HFF-Myc (cell line): Measurements from ENCODE around the gene TOPBP1.

Experiments
- DNase-seq: peaks from one replicate; pipeline ENCODE4 v3.0.0-alpha.2; 2011; ENCODE audit warnings: low read depth; ENCODE audit errors: extremely low read depth
- H3K4me3 ChIP-seq: replicated peaks from 2 replicates; pipeline ENCODE4 v1.5.1; 2011; ENCODE audit warnings: low read depth, mild to moderate bottlenecking, control low read depth, low read length
- CTCF ChIP-seq: IDR thresholded peaks from 2 replicates; pipeline ENCODE4 v1.5.1; 2012; ENCODE audit warnings: mild to moderate bottlenecking, low read depth, low read length, control low read depth; ENCODE audit errors: missing control alignments

Gene TOPBP1

GRCh38 chr3:133588035-133588434 lies 73.7 kb downstream of the TOPBP1 start:
- TF ChIP-seq CTCF, result no peak
- no peak for DNase-seq
- no peak overlapping the region for H3K4me3 ChIP-seq

- no peak overlapping the region for H3K4me3 ChIP-seq
- TF ChIP-seq CTCF, result no peak
Observed at GRCh38 chr3:133583396-133583795, 78.3 kb downstream of the TOPBP1 start.

GRCh38 chr3:133578548-133579191 lies 83.1 kb downstream of the TOPBP1 start:
- no peak for DNase-seq
- peak; percentile 64 for TF ChIP-seq CTCF
- H3K4me3 ChIP-seq, result peak overlapping the region; percentile 4

More at GRCh38 chr3:133583396-133583795, 78.3 kb downstream of the TOPBP1 start:
- no peak for DNase-seq

- no peak for DNase-seq
- H3K4me3 ChIP-seq, result peak overlapping the region; percentile 80
- no peak for TF ChIP-seq CTCF
Observed at GRCh38 chr3:133576169-133576568, 85.6 kb downstream of the TOPBP1 start.

- H3K4me3 ChIP-seq, result peak overlapping the region; percentile 80
- no peak for TF ChIP-seq CTCF
- no peak for DNase-seq
Observed at GRCh38 chr3:133575086-133575485, 86.7 kb downstream of the TOPBP1 start.

GRCh38 chr3:133574260-133574881 lies 87.4 kb downstream of the TOPBP1 start:
- DNase-seq, result no peak
- peak overlapping the region; percentile 80 for H3K4me3 ChIP-seq
- TF ChIP-seq CTCF, result no peak
